ENCODE results near the gene RMDN2. TPM values are rescaled to one million over a fixed set of nuclear protein-coding genes. Genes with fewer than 3 reads are reported as not detected.

RMDN2 gene
- total and polyA plus RNA-seq, 2 experiments from 2014 or later, result 5.8 to 11.1 TPM

- 84 to 94% methylated on average over 4 of the region's 4 CpGs for WGBS, 2 experiments (ENCODE audit: low coverage in 1 of 2, low lambda C conversion rate in 2 of 2, missing lambda C conversion rate in 2 of 2)
- DNase-seq, result no peak
- no peak overlapping the region for H2AFZ ChIP-seq
Observed at GRCh38 chr2:38045811-38046210, 120.7 kb downstream of the RMDN2 start.

DNA sequence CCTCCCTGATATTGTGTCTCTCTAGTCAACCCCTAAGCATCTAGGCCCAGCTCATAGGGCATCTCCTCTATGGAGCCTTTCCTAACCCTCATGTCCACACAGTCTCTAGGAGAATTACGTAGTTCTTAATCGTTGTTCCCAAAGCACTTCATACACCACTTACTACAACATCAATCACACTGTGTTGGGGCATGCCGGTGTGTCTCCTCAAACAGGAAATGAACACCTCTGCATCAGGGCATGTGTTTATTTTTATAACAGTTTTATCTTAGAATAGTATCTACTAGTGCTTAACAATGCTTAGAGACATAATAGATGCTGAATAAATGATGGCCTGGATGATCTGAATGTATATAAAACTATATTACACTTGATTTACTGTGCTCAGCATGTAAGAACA lies 131.1 kb downstream of the RMDN2 start:
- DNase-seq, result no peak
- TF ChIP-seq EZH2phosphoT487 (IDR thresholded peaks at IDR 0.05; ENCODE audit: insufficient read depth, low read depth) (no peak), EZH2 (IDR thresholded peaks at IDR 0.05; ENCODE audit: insufficient read depth, poor library complexity, severe bottlenecking) (no peak)
- H3K27me3 ChIP-seq (replicated peaks; ENCODE audit: insufficient read depth), result no peaks in the 10 kb centered on the region
- H3K9me2 ChIP-seq (ENCODE audit: insufficient read depth), result no peaks in the 10 kb centered on the region
- in situ Hi-C loops (cut with MboI), result no loop called here
- H3K27ac ChIP-seq, result no peak overlapping the region
- no peak overlapping the region for H3K9ac ChIP-seq
- no peaks in the 10 kb centered on the region for H4K20me1 ChIP-seq (ENCODE audit: insufficient read depth)
- H3K79me2 ChIP-seq (ENCODE audit: insufficient read depth), result no peaks in the 10 kb centered on the region
- 0 out of 2 replicates have a peak, but pooled peaks cover 4% of the 10 kb centered on the region for H3F3A ChIP-seq (ENCODE audit: insufficient read depth)
- H3K4me2 ChIP-seq (ENCODE audit: unreplicated experiment), result no peak overlapping the region
- no peaks in the 10 kb centered on the region for H3K36me3 ChIP-seq (ENCODE audit: low read depth)
- 82 to 84% methylated on average over 3 of the region's 3 CpGs for WGBS, 2 experiments (ENCODE audit: low coverage in 1 of 2, low lambda C conversion rate in 2 of 2, missing lambda C conversion rate in 2 of 2)
- no peaks in the 10 kb centered on the region for H3K9me3 ChIP-seq (ENCODE audit: low read depth)
- H3K4me1 ChIP-seq (ENCODE audit: insufficient read depth), result no peaks in the 10 kb centered on the region
- no peak overlapping the region for H3K4me3 ChIP-seq
- H2AFZ ChIP-seq, result no peak overlapping the region

More at GRCh38 chr2:38045811-38046210, 120.7 kb downstream of the RMDN2 start:
- no peaks in the 10 kb centered on the region for H3F3A ChIP-seq (ENCODE audit: insufficient read depth)
- no peaks in the 10 kb centered on the region for H3K79me2 ChIP-seq (ENCODE audit: insufficient read depth)
- no peaks in the 10 kb centered on the region for H3K4me1 ChIP-seq (ENCODE audit: insufficient read depth)
- no peaks in the 10 kb centered on the region for H3K27me3 ChIP-seq (replicated peaks; ENCODE audit: insufficient read depth)
- no peak overlapping the region for H3K4me2 ChIP-seq (ENCODE audit: unreplicated experiment)
- no peaks in the 10 kb centered on the region for H3K36me3 ChIP-seq (ENCODE audit: low read depth)
- TF ChIP-seq EZH2phosphoT487 (IDR thresholded peaks at IDR 0.05; ENCODE audit: insufficient read depth, low read depth), result no peak
- TF ChIP-seq EZH2 (IDR thresholded peaks at IDR 0.05; ENCODE audit: insufficient read depth, poor library complexity, severe bottlenecking), result no peak
- no peaks in the 10 kb centered on the region for H3K9me3 ChIP-seq (ENCODE audit: low read depth)
- in situ Hi-C loops (cut with MboI), result no loop called here
- H3K9ac ChIP-seq, result no peak overlapping the region
- H3K4me3 ChIP-seq, result no peak overlapping the region
- H4K20me1 ChIP-seq (ENCODE audit: insufficient read depth), result no peaks in the 10 kb centered on the region
- no peaks in the 10 kb centered on the region for H3K9me2 ChIP-seq (ENCODE audit: insufficient read depth)
- H3K27ac ChIP-seq, result no peak overlapping the region

DNA sequence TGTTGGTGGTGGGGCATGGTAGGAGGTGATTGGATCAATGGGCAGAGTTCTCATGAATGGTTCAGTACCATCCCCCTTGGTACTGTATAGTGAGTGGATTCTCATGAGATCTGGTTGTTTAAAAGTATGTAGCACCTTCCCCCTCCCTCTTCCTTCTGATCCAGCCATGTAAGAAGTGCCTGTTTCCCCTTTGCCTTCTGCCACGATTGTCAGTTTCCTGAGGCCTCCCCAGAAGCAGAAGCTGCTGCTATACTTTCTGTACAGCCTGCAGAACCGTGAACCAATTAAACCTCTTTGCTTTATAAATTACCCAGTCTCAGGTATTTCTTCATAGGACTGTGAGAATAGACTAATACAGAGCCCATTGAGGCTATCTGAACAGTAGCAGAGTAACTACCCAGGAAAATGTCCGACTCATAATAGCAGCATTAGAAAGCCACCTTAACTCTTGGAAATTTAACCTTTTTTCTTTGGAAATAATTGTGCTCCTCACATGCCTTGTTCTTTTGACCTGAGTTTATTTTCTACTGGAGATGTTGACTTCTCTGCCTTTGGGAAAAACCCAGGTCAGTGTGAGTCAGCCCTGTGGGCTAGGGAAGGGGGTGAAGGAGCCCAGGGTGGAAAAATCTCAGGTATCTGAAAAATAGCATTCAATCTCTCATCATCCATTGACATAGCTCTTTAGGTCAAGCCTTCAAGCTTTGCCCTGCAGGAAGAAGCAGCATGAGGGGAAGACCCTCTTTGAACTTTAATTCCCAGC lies 132.7 kb downstream of the RMDN2 start:
- Histone ChIP-seq H3K27ac (no peak overlapping the region), H3K4me1 (ENCODE audit: insufficient read depth) (no peaks in the 10 kb centered on the region), H3K9me2 (ENCODE audit: insufficient read depth) (no peaks in the 10 kb centered on the region), H3K36me3 (ENCODE audit: low read depth) (no peaks in the 10 kb centered on the region), H3K4me2 (ENCODE audit: unreplicated experiment) (no peak overlapping the region), H2AFZ (no peak overlapping the region), H3K9me3 (ENCODE audit: low read depth) (no peaks in the 10 kb centered on the region), H3K4me3 (no peak overlapping the region), H3K9ac (no peak overlapping the region), H3K79me2 (ENCODE audit: insufficient read depth) (no peaks in the 10 kb centered on the region), H4K20me1 (ENCODE audit: insufficient read depth) (no peaks in the 10 kb centered on the region), H3K27me3 (replicated peaks; ENCODE audit: insufficient read depth) (no peaks in the 10 kb centered on the region), H3F3A (ENCODE audit: insufficient read depth) (0 out of 2 replicates have a peak, but pooled peaks cover 5% of the 10 kb centered on the region)
- DNase-seq, result no peak
- TF ChIP-seq EZH2 (IDR thresholded peaks at IDR 0.05; ENCODE audit: insufficient read depth, poor library complexity, severe bottlenecking) (no peak), EZH2phosphoT487 (IDR thresholded peaks at IDR 0.05; ENCODE audit: insufficient read depth, low read depth) (no peak)
- in situ Hi-C loops (cut with MboI), result no loop called here
- 86 to 90% methylated on average over 3 of the region's 3 CpGs for WGBS, 2 experiments (ENCODE audit: low coverage in 1 of 2, low lambda C conversion rate in 2 of 2, missing lambda C conversion rate in 2 of 2)

GRCh38 chr2:38060236-38061018 lies 135.3 kb downstream of the RMDN2 start:
- Histone ChIP-seq H3K9ac (no peak overlapping the region), H2AFZ (peak overlapping the region; percentile 48; the same call in 1 of the 2 replicates), H3K4me2 (ENCODE audit: unreplicated experiment) (no peak overlapping the region), H3K9me3 (ENCODE audit: low read depth) (no peaks in the 10 kb centered on the region), H3K36me3 (ENCODE audit: low read depth) (no peaks in the 10 kb centered on the region), H3K27me3 (replicated peaks; ENCODE audit: insufficient read depth) (no peaks in the 10 kb centered on the region), H4K20me1 (ENCODE audit: insufficient read depth) (no peaks in the 10 kb centered on the region), H3F3A (ENCODE audit: insufficient read depth) (0 out of 2 replicates have a peak, but pooled peaks cover 5% of the 10 kb centered on the region), H3K4me3 (no peak overlapping the region), H3K4me1 (ENCODE audit: insufficient read depth) (no peaks in the 10 kb centered on the region), H3K79me2 (ENCODE audit: insufficient read depth) (no peaks in the 10 kb centered on the region), H3K9me2 (ENCODE audit: insufficient read depth) (no peaks in the 10 kb centered on the region), H3K27ac (no peak overlapping the region)
- TF ChIP-seq EZH2 (IDR thresholded peaks at IDR 0.05; ENCODE audit: insufficient read depth, poor library complexity, severe bottlenecking) (no peak), EZH2phosphoT487 (IDR thresholded peaks at IDR 0.05; ENCODE audit: insufficient read depth, low read depth) (no peak)
- 17 to 27% methylated on average over 5 of the region's 5 CpGs for WGBS, 2 experiments (ENCODE audit: low coverage in 1 of 2, low lambda C conversion rate in 2 of 2, missing lambda C conversion rate in 2 of 2)
- no peak for DNase-seq
- in situ Hi-C loops (cut with MboI), result no loop called here
